GM18907 (cell line): ENCODE results near the gene ZNF331.
"Not testable (repeated sequence)": the region's sequence is repeated elsewhere in the genome, so short reads cannot be mapped to it uniquely, and the experiment has no call there.

Source experiments
- ATAC-seq: cut with Tn5 transposase; IDR thresholded peaks from one replicate; pipeline ENCODE4 v1.9.1; 2021; ENCODE audit warnings: mild to moderate bottlenecking, moderate library complexity; ENCODE audit not compliant: unreplicated experiment

The ZNF331 gene

DNA sequence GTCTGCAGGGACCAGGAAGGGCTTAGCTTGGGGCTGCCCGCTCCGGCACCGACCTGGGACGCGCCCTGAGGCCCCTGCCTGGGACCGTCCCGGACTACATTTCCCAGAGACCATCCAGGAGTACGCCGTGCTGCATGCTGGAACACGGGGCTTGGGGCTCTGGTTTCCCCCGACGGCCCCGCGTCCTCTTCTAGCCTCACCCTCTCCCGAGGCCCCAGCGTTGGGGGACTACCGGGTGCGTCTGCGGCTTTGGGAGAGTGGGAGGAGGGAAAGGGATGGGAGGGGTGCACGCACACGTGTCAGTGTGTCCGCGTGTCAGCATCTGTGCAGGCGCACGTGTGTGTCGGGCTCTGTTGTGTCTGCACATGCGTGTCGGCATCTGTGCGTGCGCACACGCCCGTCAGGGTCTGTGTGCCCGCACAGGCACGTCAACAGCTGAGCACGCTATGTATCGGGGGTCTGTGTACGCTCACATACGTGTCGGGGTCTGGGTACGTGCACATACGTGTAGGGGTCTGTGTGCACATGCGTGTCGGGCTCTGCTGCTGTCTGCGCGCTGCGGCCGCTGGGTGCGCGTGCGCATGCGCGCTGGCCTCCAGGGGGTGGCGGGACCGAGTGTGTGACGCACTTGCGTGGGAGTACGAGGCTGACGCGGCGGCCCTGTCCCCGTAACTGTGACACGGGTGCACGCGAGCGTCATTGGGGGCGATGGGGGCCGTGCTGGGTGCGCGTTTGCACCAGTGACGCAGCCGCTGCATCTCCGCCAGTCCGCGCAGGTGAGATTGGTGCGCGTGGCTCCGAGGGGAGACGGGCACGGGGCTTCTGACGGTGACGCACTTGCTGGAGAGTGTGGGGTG is at the start of gene ZNF331:
Gene ZNF331 (plus strand): TSS at position 625 of the 857 bp plus-strand sequence. CDS start 31,232 bp downstream, outside the sequence.
- ATAC-seq: peak; percentile 70

DNA sequence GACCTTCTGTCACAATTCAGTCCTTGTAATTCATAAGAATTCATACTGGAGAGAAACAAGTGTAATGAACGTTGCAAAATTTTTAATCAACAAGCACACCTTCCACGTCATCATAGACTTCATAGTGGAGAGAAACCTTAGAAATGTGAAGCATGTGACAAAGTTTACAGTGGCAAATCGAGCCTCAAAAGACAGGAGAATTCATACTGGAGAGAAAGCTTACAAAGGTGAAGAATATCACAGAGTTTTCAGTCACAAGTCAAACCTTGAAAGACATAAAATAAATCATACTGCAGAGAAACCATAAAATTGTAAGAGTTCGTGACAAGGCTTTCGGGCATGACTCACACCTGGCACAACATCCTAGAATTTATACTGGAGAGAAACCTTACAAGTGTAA is 45.8 kb upstream of the ZNF331 start:
- ATAC-seq: no peak

- ATAC-seq: not testable (repeated sequence)
Measured at GRCh38 chr19:53497311-53498023, 40.5 kb upstream of the ZNF331 start.

DNA sequence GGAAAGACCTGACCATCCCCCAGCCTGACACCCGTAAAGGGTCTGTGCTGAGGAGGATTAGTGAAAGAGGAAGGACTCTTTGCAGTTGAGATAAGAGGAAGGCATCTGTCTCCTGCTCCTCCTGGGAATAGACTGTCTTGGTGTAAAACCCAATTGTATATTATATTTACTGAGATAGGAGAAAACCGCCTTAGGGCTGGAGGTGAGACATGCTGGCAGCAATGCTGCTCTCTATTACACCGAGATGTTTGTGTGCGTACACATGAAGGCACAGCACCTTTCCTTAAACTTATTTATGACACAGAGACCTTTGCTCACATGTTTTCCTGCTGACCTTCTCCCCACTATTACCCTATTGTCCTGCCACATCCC is 39.9 kb upstream of the ZNF331 start:
- not testable (repeated sequence) for ATAC-seq

DNA sequence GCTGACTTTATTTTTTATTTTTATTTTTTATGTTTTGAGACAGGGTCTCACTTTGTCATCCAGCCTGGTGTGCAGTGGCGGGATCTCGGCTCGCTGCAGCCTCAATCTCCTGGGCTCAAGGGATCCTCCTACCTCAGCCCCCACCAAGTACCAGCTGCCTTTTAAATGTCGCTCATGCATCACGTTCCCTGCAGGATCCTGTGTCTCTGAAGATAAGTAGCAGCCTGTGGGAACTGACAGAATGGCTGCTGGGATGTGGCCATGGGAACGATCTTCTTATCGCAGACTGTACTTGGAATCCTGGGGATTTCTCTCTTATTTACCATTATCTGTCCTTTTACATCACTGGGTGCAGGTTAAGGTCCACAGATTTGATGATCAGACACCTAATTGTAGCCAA is 34.8 kb upstream of the ZNF331 start:
- ATAC-seq: not testable (repeated sequence)

DNA sequence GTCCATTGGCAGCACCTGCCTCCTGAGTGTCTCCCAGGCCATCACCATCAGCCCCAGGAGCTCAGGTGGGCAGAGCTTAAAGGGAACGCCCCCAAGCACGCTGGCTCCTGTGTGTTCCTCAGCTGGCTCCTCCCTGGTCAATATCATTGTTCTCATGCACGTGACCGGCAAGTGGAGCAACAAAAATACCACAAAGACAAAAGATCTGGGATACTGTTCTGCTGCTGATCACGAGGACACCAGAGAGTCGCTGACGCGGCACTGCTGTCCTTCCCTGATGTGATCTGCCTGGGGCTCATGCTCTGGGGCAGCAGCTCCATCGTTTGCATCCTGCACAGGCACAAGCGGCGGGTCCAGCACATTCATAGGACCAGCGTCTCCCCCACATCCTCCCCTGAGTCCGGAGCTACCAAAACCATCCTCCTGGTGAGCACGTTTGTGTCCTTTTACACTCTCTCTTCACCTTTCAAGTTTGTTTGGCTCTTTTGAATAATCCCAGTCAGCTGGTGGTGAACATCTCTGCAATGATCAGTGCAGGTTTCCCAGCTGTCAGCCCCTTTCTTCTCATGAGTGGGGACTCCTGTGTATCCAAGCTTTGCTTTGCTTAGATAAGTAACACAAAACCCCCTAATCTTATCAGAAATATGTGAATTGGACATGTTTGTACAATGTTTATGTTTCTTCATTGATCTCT is 34.1 kb upstream of the ZNF331 start:
- ATAC-seq: not testable (repeated sequence)

- ATAC-seq: not testable (repeated sequence)
Measured at GRCh38 chr19:53504365-53504703, 33.6 kb upstream of the ZNF331 start.

DNA sequence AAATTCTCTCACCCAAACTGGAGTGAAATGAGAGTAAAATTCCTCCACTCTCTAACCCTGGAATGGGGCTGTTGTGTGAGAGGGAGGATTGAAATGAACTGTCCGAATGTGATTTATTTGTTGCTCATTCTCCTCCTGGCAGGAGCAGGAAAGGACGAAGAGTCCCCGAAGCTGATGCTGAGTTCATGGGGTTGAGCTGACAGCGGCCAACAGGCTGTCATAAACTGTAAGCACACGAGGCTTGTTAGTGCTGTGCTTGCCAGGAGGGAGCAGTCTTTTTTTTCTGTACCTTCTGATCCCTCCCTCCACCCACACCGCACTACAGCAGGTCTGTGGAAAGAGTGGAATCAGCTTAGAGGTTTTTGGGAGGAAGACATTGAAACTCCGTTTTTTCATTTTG is 33.1 kb upstream of the ZNF331 start:
- ATAC-seq: no peak

GRCh38 chr19:53506728-53507127 is 31.2 kb upstream of the ZNF331 start:
- no peak for ATAC-seq

DNA sequence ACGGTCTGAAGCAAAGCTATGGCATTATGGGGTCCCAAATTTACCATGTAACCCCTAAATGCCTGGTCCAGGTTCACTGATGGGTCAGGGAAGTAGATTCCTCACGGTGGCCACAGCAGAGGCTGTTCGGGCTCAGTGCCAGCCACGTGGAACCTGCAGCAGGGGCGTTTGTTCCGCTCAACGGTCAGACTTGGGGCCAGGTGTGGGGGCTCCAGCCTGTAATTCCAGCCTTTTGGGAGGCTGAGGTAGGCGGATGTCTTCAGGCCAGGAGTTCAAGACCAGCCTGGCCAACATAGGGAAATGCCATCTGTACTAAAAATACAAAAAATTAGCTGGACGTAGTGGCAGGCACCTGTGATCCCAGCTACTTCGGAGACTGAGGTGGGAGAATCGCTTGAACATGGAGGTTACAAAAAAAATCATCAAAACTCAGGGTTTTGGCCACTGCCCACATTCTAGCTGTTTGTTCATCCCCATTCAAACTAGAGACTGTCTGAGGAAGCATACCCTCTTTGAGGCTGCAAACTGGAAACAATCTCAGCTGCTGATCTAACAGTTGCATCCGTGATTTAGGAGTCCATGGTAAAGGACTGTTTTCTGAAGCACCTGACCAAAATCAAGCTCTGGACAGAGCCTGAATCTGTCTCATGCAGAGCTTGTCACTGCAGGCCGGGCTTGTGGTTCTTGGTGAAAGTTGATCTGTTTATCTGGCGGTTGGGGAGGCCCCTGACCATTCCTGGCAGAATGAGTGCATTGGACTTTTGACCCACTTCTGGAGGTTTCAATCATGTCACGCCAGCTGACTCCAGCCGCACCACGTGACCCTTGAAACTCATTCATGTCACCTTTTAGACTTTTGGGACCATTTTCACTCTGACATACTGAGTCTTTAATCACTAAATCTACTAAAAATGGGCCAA is 30.2 kb upstream of the ZNF331 start:
- no peak for ATAC-seq

DNA sequence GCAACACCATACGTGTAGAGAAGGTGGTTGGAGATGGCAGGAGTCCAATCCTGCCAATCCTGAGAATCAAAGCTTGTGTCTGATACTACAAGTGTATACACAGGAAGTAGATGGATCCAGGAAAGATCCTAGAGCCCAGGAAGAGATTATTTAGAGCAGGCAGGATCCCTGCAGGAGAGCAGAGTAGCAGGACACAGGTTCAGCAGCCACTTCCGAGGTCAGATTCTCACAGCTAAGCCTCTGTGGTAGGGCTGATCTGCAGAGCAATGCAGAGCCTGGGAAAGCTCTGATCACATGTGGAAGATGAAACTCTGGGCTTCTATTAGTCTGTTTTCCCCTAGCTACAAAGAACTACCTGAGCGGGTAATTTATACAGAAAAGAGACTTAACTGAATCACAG is 28.5 kb upstream of the ZNF331 start:
- ATAC-seq: no peak

GRCh38 chr19:53509845-53510244 is 28.1 kb upstream of the ZNF331 start:
- no peak for ATAC-seq

DNA sequence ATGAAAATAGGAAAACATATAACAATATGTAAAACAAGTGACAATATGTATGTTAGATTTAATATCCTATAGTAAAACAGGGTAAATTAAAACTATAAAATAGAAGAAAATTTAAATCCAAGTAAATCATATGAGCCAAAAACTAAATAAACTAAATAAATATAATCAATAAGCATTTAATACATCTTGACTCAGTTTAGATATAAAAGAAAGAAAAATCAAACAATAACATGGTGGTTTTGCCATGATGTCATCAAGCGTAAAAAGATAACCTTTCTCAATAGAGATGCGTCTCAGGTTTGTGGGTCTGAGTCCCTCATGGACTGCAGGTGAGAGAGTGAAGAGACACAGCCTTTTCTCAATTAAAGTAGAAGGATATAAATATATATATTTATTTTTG is 26.6 kb upstream of the ZNF331 start:
- no peak for ATAC-seq

GRCh38 chr19:53511933-53512374 is 26.0 kb upstream of the ZNF331 start:
- ATAC-seq: no peak

DNA sequence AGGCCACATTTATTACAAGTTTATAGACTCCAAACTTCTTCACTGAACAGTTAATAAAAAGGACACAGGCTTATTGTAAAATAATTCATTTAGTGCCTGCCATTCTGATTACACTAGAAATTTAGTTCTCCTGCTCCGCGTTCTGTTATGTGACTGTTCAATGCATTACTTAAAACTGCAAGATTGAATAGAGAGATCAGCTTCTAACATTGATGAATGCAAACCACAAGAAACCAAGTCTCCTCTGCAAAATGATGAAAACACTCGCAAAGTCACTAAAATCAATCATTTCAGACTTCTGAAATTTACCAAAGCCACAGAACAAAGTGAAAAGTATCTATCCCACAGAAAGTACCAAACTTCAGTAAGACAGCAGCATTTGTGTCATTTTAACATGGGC is 22.9 kb upstream of the ZNF331 start:
- ATAC-seq: not testable (repeated sequence)

DNA sequence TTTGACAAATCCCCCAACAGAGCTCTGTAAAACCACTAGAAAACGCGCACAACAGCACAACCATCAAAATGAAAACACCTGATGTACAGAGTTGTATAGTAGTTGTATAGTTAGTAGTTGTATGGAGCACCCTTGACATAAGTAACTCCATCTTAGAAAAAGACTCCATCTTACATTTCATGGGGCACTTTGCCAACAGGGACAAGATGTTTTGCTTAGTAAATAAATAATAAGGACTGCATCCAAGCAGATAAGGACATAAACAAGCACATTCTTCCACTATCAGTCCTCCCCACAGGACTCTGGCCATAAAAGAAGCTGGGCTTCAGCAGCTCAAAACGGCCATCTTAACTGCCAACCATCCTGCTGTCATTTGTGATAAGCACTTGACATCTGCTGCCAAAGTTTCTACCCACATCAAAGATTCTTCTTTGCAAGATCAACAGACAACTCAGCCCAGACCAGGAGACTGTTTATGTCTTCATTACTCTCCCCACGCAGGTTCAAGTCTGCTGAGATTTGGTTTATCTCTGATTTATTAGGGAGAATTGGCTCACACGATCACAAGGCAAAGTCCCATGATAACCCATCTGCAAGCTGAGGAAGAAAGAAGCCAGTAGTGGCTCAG is 20.7 kb upstream of the ZNF331 start:
- no peak for ATAC-seq

DNA sequence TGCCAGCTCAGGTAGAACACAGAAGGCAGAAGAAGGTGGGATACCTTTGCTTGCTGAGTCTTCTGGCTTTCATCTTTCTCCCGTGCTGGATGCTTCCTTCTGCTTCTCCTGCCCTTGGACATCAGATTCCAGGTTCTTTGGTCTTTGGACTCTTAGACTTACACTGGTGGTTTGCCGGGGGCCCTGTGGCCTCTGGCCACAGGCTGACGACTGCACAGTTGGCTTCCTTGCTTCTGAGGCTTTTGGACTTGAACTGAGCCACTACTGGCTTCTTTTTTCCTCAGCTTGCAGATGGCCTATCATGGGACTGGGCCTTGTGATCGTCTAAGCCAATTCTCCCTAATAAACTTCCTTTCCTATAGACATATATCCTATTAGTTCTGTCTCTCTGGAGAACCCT is 19.8 kb upstream of the ZNF331 start:
- no peak for ATAC-seq

DNA sequence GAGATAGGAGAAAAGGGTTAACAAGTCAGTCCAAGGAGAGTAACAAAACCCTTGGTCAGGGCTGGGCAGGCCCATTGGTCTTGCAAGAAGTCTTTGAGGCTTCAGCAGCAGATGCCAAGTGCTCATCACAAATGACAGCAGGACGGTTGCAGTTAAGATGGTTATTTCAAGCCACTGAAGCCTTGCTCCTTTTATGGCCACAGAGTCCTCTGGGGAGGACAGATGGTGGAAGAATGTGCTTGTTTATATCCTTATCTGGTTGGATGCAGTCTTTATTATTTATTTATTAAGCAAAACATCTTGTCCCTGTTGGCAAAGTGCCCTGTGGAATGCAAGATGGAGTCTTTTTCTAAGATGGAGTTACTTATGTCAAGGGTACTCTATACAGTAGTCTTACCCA is 19.2 kb upstream of the ZNF331 start:
- ATAC-seq: no peak

DNA sequence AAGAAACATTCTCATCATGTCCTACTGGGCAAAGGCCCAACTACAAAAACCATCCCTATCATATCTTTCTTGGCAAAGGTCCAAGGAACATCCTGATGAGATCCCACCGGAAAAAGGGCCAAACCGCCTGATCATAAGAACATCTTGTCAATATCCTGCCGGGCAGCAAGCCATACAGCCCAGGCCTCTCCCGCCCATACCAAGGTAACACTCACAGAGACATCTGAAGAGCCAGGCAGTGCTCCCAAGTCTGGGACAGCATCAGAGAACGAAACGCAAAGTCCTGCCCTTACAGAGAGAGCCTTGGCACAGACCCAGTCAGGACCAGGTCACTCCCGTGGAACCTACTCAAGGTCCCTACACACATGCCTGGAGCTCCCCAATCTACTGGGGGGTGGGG is 18.5 kb upstream of the ZNF331 start:
- no peak for ATAC-seq

DNA sequence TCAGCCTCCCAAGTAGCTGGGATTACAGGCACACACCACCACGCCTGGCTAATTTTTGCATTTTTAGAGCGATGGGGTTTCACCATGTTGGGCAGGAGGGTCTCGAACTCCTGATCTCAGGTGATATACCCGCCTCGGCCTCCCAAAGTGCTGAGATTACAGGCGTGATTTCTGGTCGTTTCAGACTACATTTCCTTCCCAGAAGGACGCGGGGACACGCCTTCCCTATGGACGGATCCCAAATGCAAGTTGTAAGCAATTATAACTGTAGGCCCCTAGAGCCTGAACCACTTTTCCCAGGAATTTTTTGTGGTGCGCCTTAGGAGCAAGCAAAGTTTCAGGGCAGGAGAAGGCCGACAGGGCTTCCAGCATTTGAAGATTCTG is 17.8 kb upstream of the ZNF331 start:
- ATAC-seq: no peak
